ENCODE data around the gene TLCD2.
"Not testable (repeated sequence)": the region's sequence is repeated elsewhere in the genome, so short reads cannot be mapped to it uniquely, and the experiment has no call there.

Gene TLCD2

GRCh38 chr17:1673041-1673785 lies 37.0 kb downstream of the TLCD2 start:
- H3K4me3 ChIP-seq (ENCODE audit: low read depth, low read length) = no peak overlapping the region
- TF ChIP-seq CTCF (IDR thresholded peaks at IDR 0.05; ENCODE audit: low read depth, low read length) = no peak

- H3K4me3 ChIP-seq (ENCODE audit: low read depth, low read length) = not testable (repeated sequence)
Measured at GRCh38 chr17:1663934-1664333, 46.2 kb downstream of the TLCD2 start.

GRCh38 chr17:1661045-1661444 lies 49.1 kb downstream of the TLCD2 start:
- no peak overlapping the region for H3K4me3 ChIP-seq (ENCODE audit: low read depth, low read length)
- TF ChIP-seq CTCF (IDR thresholded peaks at IDR 0.05; ENCODE audit: low read depth, low read length) = no peak

GRCh38 chr17:1658100-1658499 lies 52.1 kb downstream of the TLCD2 start:
- TF ChIP-seq CTCF (IDR thresholded peaks at IDR 0.05; ENCODE audit: low read depth, low read length) = no peak

GRCh38 chr17:1653735-1654134 lies 56.4 kb downstream of the TLCD2 start:
- no peak for TF ChIP-seq CTCF (IDR thresholded peaks at IDR 0.05; ENCODE audit: low read depth, low read length)
- H3K4me3 ChIP-seq (ENCODE audit: low read depth, low read length) = no peak overlapping the region

More at GRCh38 chr17:1658100-1658499, 52.1 kb downstream of the TLCD2 start:
- H3K4me3 ChIP-seq (ENCODE audit: low read depth, low read length) = no peak overlapping the region

GRCh38 chr17:1652794-1653193 lies 57.4 kb downstream of the TLCD2 start:
- H3K4me3 ChIP-seq (ENCODE audit: low read depth, low read length) = not testable (repeated sequence)

Data from WI38 (cell line).